ENCODE data around the gene UCK1. TPM values are rescaled to one million over a fixed set of nuclear protein-coding genes. Genes with fewer than 3 reads are reported as not detected.

UCK1 gene
- total RNA-seq, 1 donor from 2014 or later, result 32.2 TPM

- Mint-ChIP-seq H3K36me3 (ENCODE audit: unreplicated experiment) (peaks cover 36% of the 10 kb centered on the region), H3K27me3 (ENCODE audit: unreplicated experiment) (no peaks in the 10 kb centered on the region), H3K9me3 (ENCODE audit: unreplicated experiment) (no peaks in the 10 kb centered on the region), H3K4me3 (ENCODE audit: unreplicated experiment) (no peak overlapping the region), H3K4me1 (ENCODE audit: unreplicated experiment) (peaks cover 8% of the 10 kb centered on the region), H3K27ac (ENCODE audit: unreplicated experiment) (no peak overlapping the region)
- no peak for TF ChIP-seq CTCF (IDR thresholded peaks at IDR 0.05)
- no peak for DNase-seq (ENCODE audit: extremely low spot score, unreplicated experiment)
Observed at GRCh38 chr9:131521822-131522221, 9.2 kb downstream of the UCK1 start.

- H3K9me3 Mint-ChIP-seq (ENCODE audit: unreplicated experiment), result no peaks in the 10 kb centered on the region
- no peak overlapping the region for H3K4me3 Mint-ChIP-seq (ENCODE audit: unreplicated experiment)
- no peak for TF ChIP-seq CTCF (IDR thresholded peaks at IDR 0.05)
- H3K27ac Mint-ChIP-seq (ENCODE audit: unreplicated experiment), result no peak overlapping the region
- DNase-seq (ENCODE audit: extremely low spot score, unreplicated experiment), result no peak
- peaks cover 29% of the 10 kb centered on the region for H3K36me3 Mint-ChIP-seq (ENCODE audit: unreplicated experiment)
- H3K27me3 Mint-ChIP-seq (ENCODE audit: unreplicated experiment), result no peaks in the 10 kb centered on the region
- peaks cover 8% of the 10 kb centered on the region for H3K4me1 Mint-ChIP-seq (ENCODE audit: unreplicated experiment)
Observed at GRCh38 chr9:131521203-131521602, 9.9 kb downstream of the UCK1 start.

- Mint-ChIP-seq H3K36me3 (ENCODE audit: unreplicated experiment) (peaks cover 28% of the 10 kb centered on the region), H3K27ac (ENCODE audit: unreplicated experiment) (no peak overlapping the region), H3K4me1 (ENCODE audit: unreplicated experiment) (peaks cover 8% of the 10 kb centered on the region), H3K27me3 (ENCODE audit: unreplicated experiment) (no peaks in the 10 kb centered on the region), H3K9me3 (ENCODE audit: unreplicated experiment) (no peaks in the 10 kb centered on the region), H3K4me3 (ENCODE audit: unreplicated experiment) (no peak overlapping the region)
- no peak for DNase-seq (ENCODE audit: extremely low spot score, unreplicated experiment)
- TF ChIP-seq CTCF (IDR thresholded peaks at IDR 0.05), result no peak
Observed at GRCh38 chr9:131520503-131520902, 10.6 kb downstream of the UCK1 start.

- Mint-ChIP-seq H3K27me3 (ENCODE audit: unreplicated experiment) (no peaks in the 10 kb centered on the region), H3K36me3 (ENCODE audit: unreplicated experiment) (peaks cover 33% of the 10 kb centered on the region), H3K4me3 (ENCODE audit: unreplicated experiment) (no peak overlapping the region), H3K4me1 (ENCODE audit: unreplicated experiment) (no peaks in the 10 kb centered on the region), H3K9me3 (ENCODE audit: unreplicated experiment) (no peaks in the 10 kb centered on the region), H3K27ac (ENCODE audit: unreplicated experiment) (no peak overlapping the region)
- no peak for TF ChIP-seq CTCF (IDR thresholded peaks at IDR 0.05)
- DNase-seq (ENCODE audit: extremely low spot score, unreplicated experiment), result no peak
Observed at GRCh38 chr9:131518553-131518952, 12.5 kb downstream of the UCK1 start.

- no peak for DNase-seq (ENCODE audit: extremely low spot score, unreplicated experiment)
- Mint-ChIP-seq H3K27me3 (ENCODE audit: unreplicated experiment) (no peaks in the 10 kb centered on the region), H3K36me3 (ENCODE audit: unreplicated experiment) (peaks cover 33% of the 10 kb centered on the region), H3K27ac (ENCODE audit: unreplicated experiment) (no peak overlapping the region), H3K9me3 (ENCODE audit: unreplicated experiment) (no peaks in the 10 kb centered on the region), H3K4me3 (ENCODE audit: unreplicated experiment) (no peak overlapping the region), H3K4me1 (ENCODE audit: unreplicated experiment) (no peaks in the 10 kb centered on the region)
- TF ChIP-seq CTCF (IDR thresholded peaks at IDR 0.05), result no peak
Observed at GRCh38 chr9:131517761-131518190, 13.3 kb downstream of the UCK1 start.

All from osteocyte (in vitro differentiated cells).